Measurements from ENCODE around the gene CGB3. TPM values are rescaled to one million over a fixed set of nuclear protein-coding genes. Genes with fewer than 3 reads are reported as not detected.

Gene CGB3
- polyA plus RNA-seq, 12 donors: 0.30 to 2.1 (median 0.59) TPM; not detected in 9

DNA sequence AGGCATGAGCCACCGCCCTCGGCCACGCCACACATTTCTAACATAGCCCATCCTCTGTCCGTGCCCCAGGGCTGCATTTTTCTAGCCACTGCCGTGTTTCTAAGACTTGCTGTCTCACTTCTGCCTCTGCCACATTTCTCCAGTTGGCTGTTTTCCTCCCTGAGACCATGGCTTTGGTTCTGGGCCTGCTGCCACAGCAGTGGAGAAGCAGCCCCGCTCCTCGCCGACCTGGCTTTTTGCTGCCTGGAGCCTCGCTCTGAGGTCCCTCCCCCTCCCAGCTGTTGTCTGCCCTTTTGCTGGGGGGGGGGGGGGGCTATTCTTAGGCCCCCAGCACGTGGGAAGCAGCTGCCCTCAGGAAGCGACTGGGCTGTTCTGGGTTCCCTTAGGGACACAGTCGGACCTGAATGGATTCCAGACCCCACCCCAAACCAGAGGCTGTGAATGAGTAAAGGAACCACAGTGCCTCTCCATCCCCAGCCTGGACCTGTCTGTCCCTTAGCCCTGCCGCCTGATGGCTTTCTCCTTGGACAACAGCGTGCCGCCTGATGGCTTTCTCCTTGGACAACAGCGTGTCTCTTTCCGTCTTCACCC is 34.3 kb downstream of the CGB3 start:
- DNase-seq: no peak

DNA sequence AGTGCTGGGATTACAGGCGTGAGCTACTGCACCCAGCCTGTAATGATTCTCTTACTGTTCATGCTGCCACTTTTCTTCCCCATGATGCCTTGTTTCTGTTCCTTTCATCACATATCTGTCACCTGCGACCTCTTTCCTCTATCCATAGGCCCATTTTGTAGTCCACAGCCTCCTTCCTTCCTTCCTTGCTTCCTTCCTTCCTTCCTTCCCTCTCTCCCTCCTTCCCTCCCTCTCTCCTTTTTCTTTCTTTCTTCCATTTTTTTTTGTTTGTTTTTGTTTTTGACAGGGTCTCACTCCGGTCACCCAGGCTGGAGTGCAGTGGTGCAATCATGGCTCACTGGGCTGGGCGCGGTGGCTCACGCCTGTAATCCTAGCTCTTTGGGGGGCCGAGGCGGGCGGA is 35.3 kb downstream of the CGB3 start:
- no peak for DNase-seq

DNA sequence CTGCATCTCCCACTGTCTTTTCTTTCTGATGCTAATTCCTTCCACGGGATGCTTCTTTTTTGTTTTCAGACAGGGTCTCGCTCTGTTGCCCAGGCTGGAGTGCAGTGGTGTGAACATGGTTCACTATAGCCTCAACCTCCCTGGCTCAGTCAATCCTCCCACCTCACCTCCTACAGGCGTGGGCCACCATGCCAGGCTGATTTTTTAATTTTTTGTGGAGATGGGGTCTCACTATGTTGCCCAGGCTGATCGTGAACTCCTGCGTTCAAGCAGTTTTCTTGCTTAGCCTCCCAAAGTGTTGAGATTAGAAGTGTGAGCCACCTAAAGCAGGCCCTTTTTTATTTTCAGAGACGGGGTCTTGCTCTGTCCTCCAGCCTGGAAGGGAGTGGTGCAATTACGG is 35.8 kb downstream of the CGB3 start:
- DNase-seq: no peak

DNA sequence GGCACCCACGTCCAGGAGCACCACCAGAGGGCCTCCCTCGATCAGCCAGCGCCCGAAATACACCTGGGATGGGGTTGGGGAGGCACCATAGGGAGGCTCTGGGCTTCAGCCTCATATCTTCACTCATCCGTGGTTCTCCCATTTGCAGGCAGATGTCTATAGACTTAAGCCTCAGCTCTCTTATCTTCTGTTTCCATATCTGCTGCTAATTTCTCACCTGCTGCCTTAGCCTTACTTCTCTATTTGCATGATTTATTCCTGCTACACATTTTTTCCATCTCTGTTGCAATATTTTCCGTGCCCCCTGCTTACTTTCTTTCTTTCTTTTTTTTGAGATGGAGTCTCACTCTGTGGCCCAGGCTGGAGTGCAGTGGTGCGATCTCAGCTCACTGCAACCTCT is 36.8 kb downstream of the CGB3 start:
- no peak for DNase-seq

DNA sequence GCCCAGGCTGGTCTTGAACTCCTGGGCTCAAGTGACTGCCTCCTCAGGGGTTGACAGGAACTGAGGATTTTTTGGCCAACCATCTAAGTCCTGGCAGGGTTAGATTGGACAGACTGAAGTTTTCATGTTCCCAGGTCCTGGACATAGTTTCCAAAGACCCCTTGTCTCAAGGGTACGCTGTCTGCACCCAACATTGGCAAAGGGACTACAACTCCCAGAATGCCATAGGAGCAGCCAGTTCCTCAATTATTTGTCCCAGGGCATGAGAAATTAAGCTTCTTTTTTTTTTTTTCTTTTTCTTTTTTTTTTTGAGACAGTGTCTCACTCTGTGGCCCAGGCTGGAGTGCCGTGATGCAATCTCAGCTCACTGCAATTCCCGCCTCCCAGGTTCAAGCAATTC is 37.9 kb downstream of the CGB3 start:
- DNase-seq: no peak

DNA sequence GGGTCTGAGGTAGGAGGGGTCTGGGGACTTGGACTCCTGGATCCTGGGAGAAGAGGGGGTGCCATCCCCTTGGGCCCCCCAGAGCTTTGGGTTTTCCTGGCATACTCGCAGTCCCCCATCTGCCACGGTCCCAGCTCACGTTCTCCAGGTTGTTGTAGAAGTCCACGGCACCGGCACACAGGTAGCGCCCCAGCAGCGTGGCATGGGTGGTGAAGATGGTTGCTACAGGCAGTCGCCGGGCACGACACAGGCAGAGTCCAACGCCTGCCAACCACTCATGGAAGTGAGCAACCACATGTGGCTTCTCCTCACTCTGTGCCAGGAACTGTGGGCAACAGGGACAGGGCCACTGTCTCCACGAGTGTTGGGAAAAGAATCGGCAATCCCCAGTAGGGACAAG is 38.4 kb downstream of the CGB3 start:
- no peak for DNase-seq

DNA sequence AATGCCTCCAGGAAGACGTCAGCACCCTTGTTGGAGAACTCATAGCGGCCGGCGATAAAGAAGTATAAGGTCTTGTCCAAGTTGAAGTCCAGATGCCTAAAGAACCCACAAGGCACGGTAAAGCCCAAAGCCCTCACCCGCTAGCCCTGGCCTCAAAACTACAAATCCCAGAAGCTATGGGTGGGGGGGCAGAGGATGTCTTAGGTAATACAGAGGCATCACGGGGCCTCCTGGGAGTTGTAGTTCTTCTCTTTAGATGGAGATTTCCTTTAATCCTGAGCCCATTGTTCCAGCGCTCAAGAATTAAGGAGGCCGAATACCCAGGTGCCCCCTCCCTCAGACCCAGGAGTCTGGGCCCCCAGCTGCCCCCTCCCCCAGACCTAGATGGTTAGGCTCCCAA is 41.9 kb downstream of the CGB3 start:
- no peak for DNase-seq

DNA sequence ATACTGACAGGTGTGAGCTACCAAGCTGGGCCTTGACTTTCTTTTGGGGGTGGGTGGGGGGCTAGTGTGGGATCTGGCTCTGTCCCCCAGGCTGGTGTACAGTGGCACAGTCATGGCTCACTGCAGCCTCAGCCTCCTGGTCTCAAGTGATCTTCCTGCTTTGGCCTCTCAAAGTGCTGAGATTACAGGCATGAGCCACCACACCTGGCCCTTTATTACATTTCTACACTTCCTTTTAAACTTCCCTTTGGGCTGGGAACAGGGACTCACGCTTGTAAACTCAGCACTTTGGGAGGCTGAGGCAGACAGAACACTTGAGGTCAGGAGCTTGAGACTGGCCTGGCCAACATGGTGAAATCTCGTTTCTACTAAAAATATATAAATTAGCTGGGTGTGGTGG is 47.1 kb downstream of the CGB3 start:
- DNase-seq: no peak

DNA sequence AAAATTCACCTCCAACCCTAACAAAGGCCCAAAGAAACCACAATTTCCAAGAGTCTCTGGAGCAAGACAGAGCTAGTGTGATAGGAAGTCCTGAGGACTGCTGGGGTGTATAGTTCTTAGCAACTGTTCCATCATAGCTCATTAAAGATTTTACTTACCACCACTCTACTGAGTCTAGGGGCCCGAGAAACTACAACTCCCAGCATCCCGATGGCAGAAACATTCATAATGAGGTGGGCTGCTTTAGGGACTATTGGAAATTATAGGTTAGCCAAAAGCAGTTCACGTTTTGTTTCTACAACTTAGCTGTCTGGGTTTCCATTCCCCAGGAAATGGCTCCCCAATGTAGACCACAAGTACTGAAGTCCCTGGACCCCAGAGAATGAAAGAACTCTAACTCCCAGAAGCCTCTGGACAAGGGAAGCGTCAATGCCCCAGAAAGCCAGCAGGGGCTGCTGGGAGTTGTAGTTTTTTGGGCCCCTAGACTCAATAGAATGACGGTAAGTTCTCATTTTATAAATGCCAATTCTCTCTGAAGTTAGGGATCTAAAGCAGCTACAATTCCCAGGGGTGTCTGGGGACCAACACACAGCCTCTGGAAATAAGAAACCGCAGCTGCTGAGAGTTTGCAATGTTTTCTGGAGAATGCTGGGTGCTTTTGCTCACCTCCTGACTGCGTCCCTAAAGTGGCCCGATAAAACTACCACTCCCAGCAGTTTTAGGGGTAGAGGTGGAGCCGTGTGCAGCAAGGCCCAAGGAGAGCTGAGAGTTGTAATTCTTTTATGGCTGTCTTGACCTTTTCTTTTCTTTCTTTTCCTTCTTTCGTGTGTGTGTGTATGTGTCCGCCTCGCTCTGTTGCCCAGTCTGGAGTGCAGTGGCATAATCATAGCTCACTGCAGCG is 47.9 kb downstream of the CGB3 start:
- DNase-seq: no peak

Other genes starting within 250 kb of the CGB3 start
- 10 to 100 TPM in 11 of 12 donors, not detected in 1; 17.4 to 25.4 (median 20.7) TPM for gene BCAT2, start 213.3 kb downstream of the CGB3 start, polyA plus RNA-seq (ENCODE audit: insufficient read length in 12 of 12)
- 1 to 10 TPM in 10 of 12 donors, not detected in 2; 2.5 to 4.8 (median 3.1) TPM for gene HSD17B14, start 187.8 kb downstream of the CGB3 start, polyA plus RNA-seq (ENCODE audit: insufficient read length in 12 of 12)
- 10 to 100 TPM in 11 of 12 donors, not detected in 1; 24.6 to 41.2 (median 30.4) TPM for gene PLEKHA4, start 155.7 kb downstream of the CGB3 start, polyA plus RNA-seq (ENCODE audit: insufficient read length in 12 of 12)
- gene PPP1R15A, start 151.9 kb downstream of the CGB3 start, polyA plus RNA-seq (ENCODE audit: insufficient read length in 12 of 12): 100 to 1,000 TPM in 1 of 12 donors, 10 to 100 TPM in 10, not detected in 1; 36.2 to 100 (median 59.0) TPM
- gene TULP2, start 125.6 kb downstream of the CGB3 start, polyA plus RNA-seq (ENCODE audit: insufficient read length in 12 of 12): under 1 TPM in 7 of 12 donors, not detected in 5; 0.09 to 0.83 (median 0.14) TPM
- 100 to 1,000 TPM in 11 of 12 donors, not detected in 1; 114 to 175 (median 139) TPM for gene NUCB1, start 124.0 kb downstream of the CGB3 start, polyA plus RNA-seq (ENCODE audit: insufficient read length in 12 of 12)
- under 1 TPM in 9 of 12 donors, not detected in 3; 0.14 to 0.68 (median 0.37) TPM for gene DHDH, start 90.6 kb downstream of the CGB3 start, polyA plus RNA-seq (ENCODE audit: insufficient read length in 12 of 12)
- gene BAX, start 69.5 kb downstream of the CGB3 start, polyA plus RNA-seq (ENCODE audit: insufficient read length in 12 of 12): 10 to 100 TPM in 11 of 12 donors, not detected in 1; 28.4 to 50.9 (median 34.7) TPM
- gene FTL, start 59.0 kb downstream of the CGB3 start, polyA plus RNA-seq (ENCODE audit: insufficient read length in 12 of 12): 1,000 to 10,000 TPM in 1 of 12 donors, 100 to 1,000 TPM in 10, not detected in 1; 466 to 1,078 (median 553) TPM
- 100 to 1,000 TPM in 1 of 12 donors, 10 to 100 TPM in 10, not detected in 1; 51.4 to 109 (median 87.1) TPM for gene GYS1, start 31.0 kb downstream of the CGB3 start, polyA plus RNA-seq (ENCODE audit: insufficient read length in 12 of 12)
- gene RUVBL2, start 30.4 kb downstream of the CGB3 start, polyA plus RNA-seq (ENCODE audit: insufficient read length in 12 of 12): 10 to 100 TPM in 11 of 12 donors, not detected in 1; 43.6 to 61.1 (median 49.2) TPM
- gene LHB, start 7.2 kb downstream of the CGB3 start, polyA plus RNA-seq (ENCODE audit: insufficient read length in 12 of 12): not detected
- gene CGB2, start 7.6 kb upstream of the CGB3 start, polyA plus RNA-seq (ENCODE audit: insufficient read length in 12 of 12): not detected
- gene CGB1, start 12.6 kb upstream of the CGB3 start, polyA plus RNA-seq (ENCODE audit: insufficient read length in 12 of 12): under 1 TPM in 1 of 12 donors, not detected in 11; 0.30 TPM
- under 1 TPM in 5 of 12 donors, not detected in 7; 0.17 to 0.92 (median 0.48) TPM for gene CGB5, start 19.5 kb upstream of the CGB3 start, polyA plus RNA-seq (ENCODE audit: insufficient read length in 12 of 12)
- 1 to 10 TPM in 1 of 12 donors, under 1 TPM in 6, not detected in 5; 0.27 to 1.2 (median 0.71) TPM for gene CGB8, start 24.8 kb upstream of the CGB3 start, polyA plus RNA-seq (ENCODE audit: insufficient read length in 12 of 12)
- 1 to 10 TPM in 4 of 12 donors, under 1 TPM in 6, not detected in 2; 0.33 to 2.1 (median 0.84) TPM for gene CGB7, start 33.4 kb upstream of the CGB3 start, polyA plus RNA-seq (ENCODE audit: insufficient read length in 12 of 12)
- gene NTF4, start 40.5 kb upstream of the CGB3 start, polyA plus RNA-seq (ENCODE audit: insufficient read length in 12 of 12): 10 to 100 TPM in 1 of 12 donors, 1 to 10 TPM in 9, not detected in 2; 2.4 to 14.8 (median 5.4) TPM
- 10 to 100 TPM in 3 of 12 donors, 1 to 10 TPM in 8, not detected in 1; 2.3 to 13.2 (median 8.1) TPM for gene KCNA7, start 48.4 kb upstream of the CGB3 start, polyA plus RNA-seq (ENCODE audit: insufficient read length in 12 of 12)
- 100 to 1,000 TPM; 167 to 329 (median 191) TPM for gene SNRNP70, start 61.1 kb upstream of the CGB3 start, polyA plus RNA-seq (ENCODE audit: insufficient read length in 12 of 12)
- 10 to 100 TPM in 6 of 12 donors, 1 to 10 TPM in 4, not detected in 2; 9.1 to 14.9 (median 11.5) TPM for gene LIN7B, start 90.0 kb upstream of the CGB3 start, polyA plus RNA-seq (ENCODE audit: insufficient read length in 12 of 12)
- gene C19orf73, start 94.8 kb upstream of the CGB3 start, polyA plus RNA-seq (ENCODE audit: insufficient read length in 12 of 12): 1 to 10 TPM in 2 of 12 donors, under 1 TPM in 8, not detected in 2; 0.25 to 1.3 (median 0.53) TPM
- gene PPFIA3, start 95.2 kb upstream of the CGB3 start, polyA plus RNA-seq (ENCODE audit: insufficient read length in 12 of 12): 10 to 100 TPM in 1 of 12 donors, 1 to 10 TPM in 10, not detected in 1; 4.0 to 38.2 (median 5.9) TPM
- gene HRC, start 131.1 kb upstream of the CGB3 start, polyA plus RNA-seq (ENCODE audit: insufficient read length in 12 of 12): 100 to 1,000 TPM in 10 of 12 donors, 10 to 100 TPM in 1, not detected in 1; 66.9 to 170 (median 128) TPM
- 10 to 100 TPM in 11 of 12 donors, not detected in 1; 21.5 to 51.8 (median 32.3) TPM for gene TRPM4, start 133.5 kb upstream of the CGB3 start, polyA plus RNA-seq (ENCODE audit: insufficient read length in 12 of 12)

Measured in muscle of arm (tissue), 12 donors.